Lung (tissue), 12 donors: Measurements from ENCODE around the gene TDRD9. TPM values are rescaled to one million over a fixed set of nuclear protein-coding genes. Genes with fewer than 3 reads are reported as not detected.

Experiments used
- ATAC-seq: fragments of 200-7000 bp; cut with Tn5 transposase; one replicate; pipeline ENCODE4 v1.9.1; 2020; ENCODE audit warnings: moderate number of reproducible peaks; ENCODE audit not compliant: insufficient read depth, low FRiP score
- DNase-seq, 3 donors: peaks; one replicate each; pipeline ENCODE4 v3.0.0-alpha.2; 2013 to 2017
- H3K27ac ChIP-seq, 2 donors: one replicate each; pipeline ENCODE4 v1.5.1; 2013; ENCODE audit warnings: mild to moderate bottlenecking in 2 of 2, moderate library complexity in 2 of 2, control low read depth in 1 of 2, inconsistent platforms in 1 of 2, low read depth in 1 of 2, low read length in 1 of 2
- H3K27me3 ChIP-seq, 3 donors: one replicate each; pipeline ENCODE4 v1.5.1; 2013; ENCODE audit warnings: low read length in 2 of 3; ENCODE audit not compliant: control insufficient read depth in 3 of 3, insufficient read depth in 3 of 3
- H3K36me3 ChIP-seq, 4 donors: one replicate each; pipeline ENCODE4 v1.5.1; 2013; ENCODE audit warnings: low read length in 4 of 4, mild to moderate bottlenecking in 1 of 4, moderate library complexity in 1 of 4; ENCODE audit not compliant: control insufficient read depth in 4 of 4, insufficient read depth in 4 of 4
- H3K4me1 ChIP-seq, 5 donors: one replicate each; pipeline ENCODE4 v1.5.1; 2013; ENCODE audit warnings: low read length in 5 of 5, mild to moderate bottlenecking in 2 of 5, moderate library complexity in 1 of 5; ENCODE audit not compliant: control insufficient read depth in 5 of 5, insufficient read depth in 5 of 5
- H3K4me3 ChIP-seq: one replicate; pipeline ENCODE4 v1.5.1; 2013; ENCODE audit warnings: mild to moderate bottlenecking, control low read depth, moderate library complexity
- H3K9ac ChIP-seq, 2 donors: one replicate each; pipeline ENCODE4 v1.5.1; 2013; ENCODE audit warnings: low read length in 2 of 2, control low read depth in 1 of 2; ENCODE audit not compliant: insufficient read depth in 1 of 2
- H3K9me3 ChIP-seq, 4 donors: one replicate each; pipeline ENCODE4 v1.5.1; 2013; ENCODE audit warnings: low read length in 3 of 4, mild to moderate bottlenecking in 1 of 4, moderate library complexity in 1 of 4; ENCODE audit not compliant: control insufficient read depth in 4 of 4, insufficient read depth in 3 of 4
- WGBS, 2 donors: extraction: QIAGEN DNeasy Blood & Tissue Kit; methylation state at CpG; one replicate each; pipeline ENCODE4 v1.1.7; 2013; 5-methylcytosine and 5-hydroxymethylcytosine counted together
- polyA plus RNA-seq, 2 donors: library from polyadenylated mRNA; stranded (reverse); fragments of 200-250 nt; gene quantifications; one replicate each; pipeline ENCODE4 v1.2.1, GENCODE V29; 2013
- total RNA-seq, 2 donors: library from RNA; depleted of rRNA in 1 of 2; stranded (reverse); fragments of >200 nt in 1 of 2; gene quantifications; one replicate each; pipeline ENCODE4 v1.2.1, GENCODE V29; 2014 to 2021
- TF ChIP-seq, protein P1 (sequence below): IDR thresholded peaks from 2 replicates; pipeline ENCODE4 v1.5.1; 2012; ENCODE audit warnings: mild to moderate bottlenecking; ENCODE audit errors: control extremely low read depth, extremely low read depth
- donor health status: control.
- donor health status: control.
- donor health status: Bipolar disorder and iron deficiency.
- donor health status: healthy.
- donor health status: DM: yes; HTN: yes; CAD: no.

The TDRD9 gene
- total and polyA plus RNA-seq, 4 donors: 2.3 to 8.6 (median 5.3) TPM

DNA sequence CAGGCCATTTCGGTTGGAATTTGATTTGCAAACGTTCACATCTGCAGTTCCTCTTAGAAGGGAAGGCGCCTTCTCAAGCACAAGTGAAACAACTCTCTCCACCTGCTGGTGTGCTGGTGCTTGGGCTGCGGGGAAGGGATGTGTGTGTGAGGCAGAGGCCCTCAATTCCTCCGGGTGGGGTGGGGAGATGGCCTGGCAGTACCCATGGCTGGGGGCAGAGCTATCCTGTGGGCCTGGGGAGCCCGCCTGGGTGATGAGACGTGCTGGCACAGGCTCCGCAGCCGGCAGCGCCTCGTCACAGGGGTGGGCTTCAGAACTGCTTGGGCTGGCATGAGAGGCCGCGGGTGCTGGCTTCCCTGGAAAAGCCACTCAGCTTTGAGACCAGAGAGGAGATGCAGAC, 28.9 kb upstream of the TDRD9 start:
- TF ChIP-seq, protein P1, sequence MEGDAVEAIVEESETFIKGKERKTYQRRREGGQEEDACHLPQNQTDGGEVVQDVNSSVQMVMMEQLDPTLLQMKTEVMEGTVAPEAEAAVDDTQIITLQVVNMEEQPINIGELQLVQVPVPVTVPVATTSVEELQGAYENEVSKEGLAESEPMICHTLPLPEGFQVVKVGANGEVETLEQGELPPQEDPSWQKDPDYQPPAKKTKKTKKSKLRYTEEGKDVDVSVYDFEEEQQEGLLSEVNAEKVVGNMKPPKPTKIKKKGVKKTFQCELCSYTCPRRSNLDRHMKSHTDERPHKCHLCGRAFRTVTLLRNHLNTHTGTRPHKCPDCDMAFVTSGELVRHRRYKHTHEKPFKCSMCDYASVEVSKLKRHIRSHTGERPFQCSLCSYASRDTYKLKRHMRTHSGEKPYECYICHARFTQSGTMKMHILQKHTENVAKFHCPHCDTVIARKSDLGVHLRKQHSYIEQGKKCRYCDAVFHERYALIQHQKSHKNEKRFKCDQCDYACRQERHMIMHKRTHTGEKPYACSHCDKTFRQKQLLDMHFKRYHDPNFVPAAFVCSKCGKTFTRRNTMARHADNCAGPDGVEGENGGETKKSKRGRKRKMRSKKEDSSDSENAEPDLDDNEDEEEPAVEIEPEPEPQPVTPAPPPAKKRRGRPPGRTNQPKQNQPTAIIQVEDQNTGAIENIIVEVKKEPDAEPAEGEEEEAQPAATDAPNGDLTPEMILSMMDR: no peak
- Histone ChIP-seq H3K27ac (no peak overlapping the region), H3K36me3 (no peaks in the 10 kb centered on the region), H3K9me3 (no peaks in the 10 kb centered on the region), H3K27me3 (no peaks in the 10 kb centered on the region), H3K9ac (no peak overlapping the region), H3K4me3 (no peak overlapping the region), H3K4me1 (peaks cover 0 to 4% (median 0%) of the 10 kb centered on the region in 5 donors)
- DNase-seq (no peak), ATAC-seq (no peak)
- WGBS, 2 donors: 64 to 74% methylated on average over 13 of the region's 13 CpGs

DNA sequence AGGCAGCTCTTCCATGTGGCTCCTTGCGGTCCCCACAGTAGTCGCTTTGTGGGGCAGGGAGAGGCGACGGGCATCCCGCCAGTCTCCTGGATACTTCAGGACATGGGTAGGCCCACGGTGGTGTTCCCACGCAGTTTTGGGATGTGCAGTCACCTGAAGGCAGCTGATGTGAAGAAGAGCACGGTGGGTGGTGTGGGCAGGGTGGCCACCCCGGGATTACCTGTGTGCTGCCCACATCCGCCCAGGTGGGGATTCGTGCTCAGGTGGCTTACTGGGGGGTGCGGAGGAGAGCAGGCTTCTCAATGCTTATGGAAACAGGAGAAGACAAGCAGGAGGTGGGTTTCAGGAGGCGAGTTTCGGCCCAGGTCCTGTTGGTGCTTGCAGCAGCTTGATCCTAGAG, 28.4 kb upstream of the TDRD9 start:
- Histone ChIP-seq H3K9me3 (no peaks in the 10 kb centered on the region), H3K9ac (no peak overlapping the region), H3K27me3 (no peaks in the 10 kb centered on the region), H3K4me3 (no peak overlapping the region), H3K36me3 (no peaks in the 10 kb centered on the region), H3K27ac (no peak overlapping the region), H3K4me1 (peaks cover 0 to 6% (median 0%) of the 10 kb centered on the region in 5 donors)
- WGBS, 2 donors: 93 to 97% methylated on average over 14 of the region's 14 CpGs
- DNase-seq (no peak), ATAC-seq (no peak)
- TF ChIP-seq, protein P1: no peak

DNA sequence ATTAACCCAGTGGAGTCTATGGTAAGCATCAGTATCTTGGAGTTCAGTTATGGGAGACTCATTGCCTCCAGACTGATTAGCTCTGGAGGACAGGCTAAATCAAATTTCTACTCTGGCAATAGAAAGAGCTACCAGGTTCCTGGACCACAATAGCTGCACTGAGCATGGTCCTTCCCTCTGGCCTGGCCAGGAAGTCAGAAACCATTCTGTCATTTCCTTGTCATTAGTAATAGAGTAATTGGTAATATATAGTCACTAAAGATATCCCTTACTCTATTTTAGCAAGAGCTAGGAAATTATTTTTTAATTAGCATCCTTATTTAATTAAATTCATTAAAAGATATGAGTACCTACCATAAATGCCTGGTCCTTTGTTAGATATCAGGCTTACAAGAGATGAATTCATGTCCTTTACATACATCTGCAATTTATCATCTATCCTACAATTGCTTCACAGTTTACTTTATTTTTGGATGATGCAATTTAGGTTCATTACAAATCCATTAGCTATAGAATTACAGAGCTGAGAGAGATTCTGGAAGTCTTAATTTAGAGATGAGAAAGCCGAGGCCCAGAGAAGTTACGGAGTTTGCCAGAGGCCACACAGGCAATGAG, 23.7 kb upstream of the TDRD9 start:
- Histone ChIP-seq H3K9ac (no peak overlapping the region), H3K27me3 (no peaks in the 10 kb centered on the region), H3K36me3 (no peaks in the 10 kb centered on the region), H3K4me3 (no peak overlapping the region), H3K27ac (no peak overlapping the region), H3K9me3 (no peaks in the 10 kb centered on the region), H3K4me1 (peaks cover 0 to 14% (median 0%) of the 10 kb centered on the region in 5 donors)
- no peak for ATAC-seq
- peak in 2 of 3 donors; percentile 50 to 70 for DNase-seq
- TF ChIP-seq, protein P1: no peak
- WGBS, 2 donors: 93 to 95% methylated on average over 2 of the region's 2 CpGs
